HG02970 (cell line): Measurements from ENCODE around the gene VCAN.

Source experiments
- ATAC-seq: cut with Tn5 transposase; IDR thresholded peaks from one replicate; pipeline ENCODE4 v1.9.1; 2021; ENCODE audit warnings: mild to moderate bottlenecking, moderate library complexity, moderate number of reproducible peaks; ENCODE audit not compliant: unreplicated experiment, low FRiP score

The VCAN gene

GRCh38 chr5:83494087-83494620, 22.6 kb downstream of the VCAN start:
- no peak for ATAC-seq

GRCh38 chr5:83494666-83495065, 23.1 kb downstream of the VCAN start:
- no peak for ATAC-seq

GRCh38 chr5:83496626-83497025, 25.1 kb downstream of the VCAN start:
- ATAC-seq = no peak

- no peak for ATAC-seq
Observed at GRCh38 chr5:83498585-83498984, 27.0 kb downstream of the VCAN start.

- ATAC-seq = no peak
Observed at GRCh38 chr5:83503662-83504061, 32.1 kb downstream of the VCAN start.

- ATAC-seq = no peak
Observed at GRCh38 chr5:83507431-83507830, 35.9 kb downstream of the VCAN start.

GRCh38 chr5:83509540-83509939, 38.0 kb downstream of the VCAN start:
- no peak for ATAC-seq

- ATAC-seq = peak; percentile 81
Observed at GRCh38 chr5:83510260-83510659, 38.7 kb downstream of the VCAN start.

- no peak for ATAC-seq
Observed at GRCh38 chr5:83512061-83512745, 40.7 kb downstream of the VCAN start.

- ATAC-seq = no peak
Observed at GRCh38 chr5:83513081-83513480, 41.5 kb downstream of the VCAN start.

GRCh38 chr5:83513491-83513890, 41.9 kb downstream of the VCAN start:
- no peak for ATAC-seq

- no peak for ATAC-seq
Observed at GRCh38 chr5:83516377-83516776, 44.8 kb downstream of the VCAN start.

- ATAC-seq = no peak
Observed at GRCh38 chr5:83517072-83517687, 45.6 kb downstream of the VCAN start.

GRCh38 chr5:83517688-83518085, 46.1 kb downstream of the VCAN start:
- no peak for ATAC-seq

- ATAC-seq = no peak
Observed at GRCh38 chr5:83518319-83519061, 46.9 kb downstream of the VCAN start.

- no peak for ATAC-seq
Observed at GRCh38 chr5:83522446-83522845, 50.9 kb downstream of the VCAN start.

- no peak for ATAC-seq
Observed at GRCh38 chr5:83523929-83524328, 52.4 kb downstream of the VCAN start.

- no peak for ATAC-seq
Observed at GRCh38 chr5:83524345-83524744, 52.8 kb downstream of the VCAN start.

GRCh38 chr5:83524991-83525390, 53.4 kb downstream of the VCAN start:
- ATAC-seq = no peak

- ATAC-seq = no peak
Observed at GRCh38 chr5:83526289-83526688, 54.7 kb downstream of the VCAN start.

- no peak for ATAC-seq
Observed at GRCh38 chr5:83527221-83527620, 55.7 kb downstream of the VCAN start.
